Measurements from ENCODE around the gene KRTAP10-1. TPM values are rescaled to one million over a fixed set of nuclear protein-coding genes. Genes with fewer than 3 reads are reported as not detected.

Gene KRTAP10-1
- total and polyA plus RNA-seq, 2 of the 13 experiments (the other 11 are each of a cell fraction or from before 2014, with no cell fraction given) = not detected

GRCh38 chr21:44579833-44580144 is 39.8 kb upstream of the KRTAP10-1 start:
- Histone ChIP-seq H3K27me3 (ENCODE audit: control insufficient read depth in 1 of 2, insufficient read depth in 2 of 2, low read length in 2 of 2) (no peaks in the 10 kb centered on the region), H3K27ac (ENCODE audit: extremely low read length, insufficient read depth, low read length) (no peak overlapping the region), H3K9me3 (ENCODE audit: low read length) (peaks cover 13% of the 10 kb centered on the region), H3K4me3 (replicated peaks in 1 of 3; ENCODE audit: insufficient read depth in 1 of 3, low read depth in 2 of 3, low read length in 3 of 3) (no peak overlapping the region), H3K79me2 (ENCODE audit: insufficient read depth, low read length) (no peaks in the 10 kb centered on the region), H3K4me2 (ENCODE audit: low read depth, low read length) (no peak overlapping the region), H2AFZ (ENCODE audit: low read length) (no peak overlapping the region), H3K4me1 (ENCODE audit: insufficient read depth, low read length) (peaks cover 10% of the 10 kb centered on the region), H3K9ac (ENCODE audit: insufficient read depth, low read depth, low read length) (no peak overlapping the region), H4K20me1 (ENCODE audit: insufficient read depth, low read length) (no peaks in the 10 kb centered on the region), H3K36me3 (replicated peaks in 1 of 2; ENCODE audit: control insufficient read depth in 1 of 2, insufficient read depth in 2 of 2, low read length in 2 of 2) (no peaks in the 10 kb centered on the region)
- DNase-seq (ENCODE audit: low spot score) = no peak
- ChIA-PET CTCF (ENCODE audit: low intra/inter-chr PET ratio, low total read pairs) (no interaction called here), POLR2A (no interaction called here)
- no peak for FAIRE-seq
- WGBS (ENCODE audit: low lambda C conversion rate) = 53% methylated on average over 5 of the region's 7 CpGs
- in situ Hi-C loops (cut with HindIII; ENCODE audit: extremely low pct_ligation_motif_present, low pct_unique_long_range_greater_than_20kb) = no loop called here
- no peak for ATAC-seq
- TF ChIP-seq ZNF281 (CRISPR knock-in tag; IDR thresholded peaks at IDR 0.05; ENCODE audit: borderline replicate concordance) (no peak), KAT2B (IDR thresholded peaks at IDR 0.05; ENCODE audit: borderline replicate concordance, low read depth, low read length) (no peak), ZNF24 (IDR thresholded peaks at IDR 0.05) (no peak), ELK4 (CRISPR knock-in tag; IDR thresholded peaks at IDR 0.05; ENCODE audit: borderline replicate concordance) (no peak), ZFP36 (IDR thresholded peaks at IDR 0.05; ENCODE audit: borderline replicate concordance, low read depth, low read length, partially characterized antibody) (no peak), ZNF850 (CRISPR knock-in tag; conservative IDR thresholded peaks at IDR 0.05) (no peak), ZNF317 (CRISPR knock-in tag; IDR thresholded peaks at IDR 0.05) (no peak), YEATS4 (CRISPR knock-in tag; IDR thresholded peaks at IDR 0.05; ENCODE audit: borderline replicate concordance) (no peak), HOXA9 (CRISPR knock-in tag; IDR thresholded peaks at IDR 0.05; ENCODE audit: borderline replicate concordance) (no peak), U2AF1 (optimal IDR thresholded peaks at IDR 0.05; ENCODE audit: low read depth, low read length) (no peak)
- no TSS peak for BruUV-seq (replicated peaks)
- intact Hi-C loops (cut with micrococcal nuclease; ENCODE audit: unreplicated experiment) = no loop called here

Measured in HepG2 (cell line).